ENCODE data around the gene SLC49A3. TPM values are rescaled to one million over a fixed set of nuclear protein-coding genes. Genes with fewer than 3 reads are reported as not detected.

Gene SLC49A3
- polyA plus RNA-seq, 1 donor from 2014 or later = not detected

DNA sequence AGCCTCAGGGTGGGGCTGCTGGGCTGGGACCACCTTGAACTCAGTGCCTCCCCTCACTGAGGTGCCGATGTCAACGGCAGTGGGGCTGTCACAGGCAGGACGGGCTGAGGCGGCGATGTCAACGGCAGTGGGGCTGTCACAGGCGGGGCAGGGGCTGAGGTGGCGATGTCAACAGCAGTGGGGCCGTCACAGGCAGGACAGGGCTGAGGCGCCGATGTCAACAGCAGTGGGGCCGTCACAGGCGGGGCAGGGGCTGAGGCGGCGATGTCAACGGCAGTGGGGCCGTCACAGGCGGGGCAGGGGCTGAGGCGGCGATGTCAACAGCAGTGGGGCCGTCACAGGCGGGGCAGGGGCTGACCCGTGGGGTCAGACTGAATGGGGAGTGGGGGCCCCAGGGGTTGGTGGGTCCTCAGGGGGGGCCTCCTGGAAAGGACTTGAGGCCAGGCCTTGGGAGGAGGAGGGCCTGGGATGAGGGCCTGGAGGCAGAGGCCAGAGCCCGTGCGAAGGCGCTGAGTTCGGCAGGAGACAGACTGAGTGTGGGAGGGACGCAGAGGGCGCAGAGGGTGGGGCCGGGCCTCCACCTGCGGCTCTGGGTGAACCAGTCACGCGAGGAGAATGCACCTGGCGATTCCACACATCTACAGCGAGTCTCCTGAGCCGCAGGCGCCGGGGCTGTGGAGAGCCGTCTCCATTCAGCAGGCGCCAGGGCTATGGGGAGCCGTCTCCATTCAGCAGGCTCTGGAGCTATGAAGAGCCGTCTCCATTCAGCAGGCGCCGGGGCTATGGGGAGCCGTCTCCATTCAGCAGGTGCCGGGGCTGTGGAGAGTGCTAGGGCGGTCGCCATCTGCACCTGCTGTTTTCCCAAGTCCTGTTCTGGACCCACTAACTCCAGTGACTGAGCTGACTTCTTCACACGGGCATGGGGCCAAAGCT lies 37.7 kb downstream of the SLC49A3 start:
- no peak overlapping the region for H2AFZ ChIP-seq (ENCODE audit: low read depth, low read length)
- no peaks in the 10 kb centered on the region for H3K9me2 ChIP-seq (ENCODE audit: insufficient read depth, low read length)
- H3F3A ChIP-seq (ENCODE audit: insufficient read depth, low read length, poor library complexity, severe bottlenecking) = no peaks in the 10 kb centered on the region
- H3K9ac ChIP-seq (ENCODE audit: low read length) = no peak overlapping the region
- H3K9me3 ChIP-seq (ENCODE audit: low read length) = no peaks in the 10 kb centered on the region
- no peaks in the 10 kb centered on the region for H3K79me2 ChIP-seq (replicated peaks; ENCODE audit: insufficient read depth, low read length)
- no peaks in the 10 kb centered on the region for H3K36me3 ChIP-seq (ENCODE audit: insufficient read depth, low read length)
- TF ChIP-seq, protein P1, sequence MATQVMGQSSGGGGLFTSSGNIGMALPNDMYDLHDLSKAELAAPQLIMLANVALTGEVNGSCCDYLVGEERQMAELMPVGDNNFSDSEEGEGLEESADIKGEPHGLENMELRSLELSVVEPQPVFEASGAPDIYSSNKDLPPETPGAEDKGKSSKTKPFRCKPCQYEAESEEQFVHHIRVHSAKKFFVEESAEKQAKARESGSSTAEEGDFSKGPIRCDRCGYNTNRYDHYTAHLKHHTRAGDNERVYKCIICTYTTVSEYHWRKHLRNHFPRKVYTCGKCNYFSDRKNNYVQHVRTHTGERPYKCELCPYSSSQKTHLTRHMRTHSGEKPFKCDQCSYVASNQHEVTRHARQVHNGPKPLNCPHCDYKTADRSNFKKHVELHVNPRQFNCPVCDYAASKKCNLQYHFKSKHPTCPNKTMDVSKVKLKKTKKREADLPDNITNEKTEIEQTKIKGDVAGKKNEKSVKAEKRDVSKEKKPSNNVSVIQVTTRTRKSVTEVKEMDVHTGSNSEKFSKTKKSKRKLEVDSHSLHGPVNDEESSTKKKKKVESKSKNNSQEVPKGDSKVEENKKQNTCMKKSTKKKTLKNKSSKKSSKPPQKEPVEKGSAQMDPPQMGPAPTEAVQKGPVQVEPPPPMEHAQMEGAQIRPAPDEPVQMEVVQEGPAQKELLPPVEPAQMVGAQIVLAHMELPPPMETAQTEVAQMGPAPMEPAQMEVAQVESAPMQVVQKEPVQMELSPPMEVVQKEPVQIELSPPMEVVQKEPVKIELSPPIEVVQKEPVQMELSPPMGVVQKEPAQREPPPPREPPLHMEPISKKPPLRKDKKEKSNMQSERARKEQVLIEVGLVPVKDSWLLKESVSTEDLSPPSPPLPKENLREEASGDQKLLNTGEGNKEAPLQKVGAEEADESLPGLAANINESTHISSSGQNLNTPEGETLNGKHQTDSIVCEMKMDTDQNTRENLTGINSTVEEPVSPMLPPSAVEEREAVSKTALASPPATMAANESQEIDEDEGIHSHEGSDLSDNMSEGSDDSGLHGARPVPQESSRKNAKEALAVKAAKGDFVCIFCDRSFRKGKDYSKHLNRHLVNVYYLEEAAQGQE (IDR thresholded peaks at IDR 0.05; ENCODE audit: borderline replicate concordance) = no peak
- TF ChIP-seq TAF1 (IDR thresholded peaks at IDR 0.05; ENCODE audit: low read depth) = no peak
- no peak for TF ChIP-seq POLR2AphosphoS5 (IDR thresholded peaks at IDR 0.05)
- TF ChIP-seq SMC3 (conservative IDR thresholded peaks at IDR 0.05; ENCODE audit: poor library complexity) = no peak
- TF ChIP-seq EZH2 (IDR thresholded peaks at IDR 0.05; ENCODE audit: borderline replicate concordance, insufficient read depth, low read length, poor library complexity, severe bottlenecking) = no peak
- TF ChIP-seq, protein P2, sequence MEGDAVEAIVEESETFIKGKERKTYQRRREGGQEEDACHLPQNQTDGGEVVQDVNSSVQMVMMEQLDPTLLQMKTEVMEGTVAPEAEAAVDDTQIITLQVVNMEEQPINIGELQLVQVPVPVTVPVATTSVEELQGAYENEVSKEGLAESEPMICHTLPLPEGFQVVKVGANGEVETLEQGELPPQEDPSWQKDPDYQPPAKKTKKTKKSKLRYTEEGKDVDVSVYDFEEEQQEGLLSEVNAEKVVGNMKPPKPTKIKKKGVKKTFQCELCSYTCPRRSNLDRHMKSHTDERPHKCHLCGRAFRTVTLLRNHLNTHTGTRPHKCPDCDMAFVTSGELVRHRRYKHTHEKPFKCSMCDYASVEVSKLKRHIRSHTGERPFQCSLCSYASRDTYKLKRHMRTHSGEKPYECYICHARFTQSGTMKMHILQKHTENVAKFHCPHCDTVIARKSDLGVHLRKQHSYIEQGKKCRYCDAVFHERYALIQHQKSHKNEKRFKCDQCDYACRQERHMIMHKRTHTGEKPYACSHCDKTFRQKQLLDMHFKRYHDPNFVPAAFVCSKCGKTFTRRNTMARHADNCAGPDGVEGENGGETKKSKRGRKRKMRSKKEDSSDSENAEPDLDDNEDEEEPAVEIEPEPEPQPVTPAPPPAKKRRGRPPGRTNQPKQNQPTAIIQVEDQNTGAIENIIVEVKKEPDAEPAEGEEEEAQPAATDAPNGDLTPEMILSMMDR (IDR thresholded peaks at IDR 0.05; ENCODE audit: poor library complexity, severe bottlenecking) = no peak
- no peak for TF ChIP-seq RAD21 (conservative IDR thresholded peaks at IDR 0.05)
- no peak for TF ChIP-seq EP300 (conservative IDR thresholded peaks at IDR 0.05; ENCODE audit: poor library complexity, severe bottlenecking)
- TF ChIP-seq MXI1 (conservative IDR thresholded peaks at IDR 0.05; ENCODE audit: poor library complexity, severe bottlenecking) = no peak
- no peak overlapping the region for H3K4me2 ChIP-seq (ENCODE audit: low read length)
- no peaks in the 10 kb centered on the region for H3K27me3 ChIP-seq (ENCODE audit: insufficient read depth, low read depth, low read length)
- no peak overlapping the region for H3K4me3 ChIP-seq (ENCODE audit: low read length)
- H4K20me1 ChIP-seq (ENCODE audit: insufficient read depth) = no peaks in the 10 kb centered on the region
- no peak overlapping the region for H3K27ac ChIP-seq (ENCODE audit: low read length)

DNA sequence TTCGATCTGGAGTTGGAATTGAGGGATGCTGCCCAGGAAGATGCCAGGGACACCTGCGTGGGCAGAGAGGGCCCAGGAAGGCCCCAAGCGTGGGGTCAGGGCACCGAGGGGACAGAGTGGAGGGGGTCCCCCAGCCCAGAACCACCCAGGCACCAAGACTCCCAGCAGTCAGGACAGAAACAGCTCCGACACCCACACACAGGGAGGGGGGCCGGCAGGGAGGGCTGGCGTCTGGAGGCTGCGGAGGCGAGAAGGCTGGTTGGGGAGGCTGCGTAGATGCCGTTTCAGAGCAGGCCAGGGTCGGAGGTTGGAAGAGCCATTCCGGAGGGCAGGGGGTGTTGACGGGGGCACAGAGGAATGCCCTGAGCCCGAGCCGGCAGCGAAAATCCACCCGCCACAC lies 38.5 kb downstream of the SLC49A3 start:
- Histone ChIP-seq H3K9ac (ENCODE audit: low read length) (no peak overlapping the region), H2AFZ (ENCODE audit: low read depth, low read length) (no peak overlapping the region), H3K36me3 (ENCODE audit: insufficient read depth, low read length) (no peaks in the 10 kb centered on the region), H4K20me1 (ENCODE audit: insufficient read depth) (no peaks in the 10 kb centered on the region), H3K4me3 (ENCODE audit: low read length) (no peak overlapping the region), H3K27me3 (ENCODE audit: insufficient read depth, low read depth, low read length) (no peaks in the 10 kb centered on the region), H3K4me2 (ENCODE audit: low read length) (no peak overlapping the region), H3K9me3 (ENCODE audit: low read length) (no peaks in the 10 kb centered on the region), H3F3A (ENCODE audit: insufficient read depth, low read length, poor library complexity, severe bottlenecking) (no peaks in the 10 kb centered on the region), H3K9me2 (ENCODE audit: insufficient read depth, low read length) (no peaks in the 10 kb centered on the region), H3K79me2 (replicated peaks; ENCODE audit: insufficient read depth, low read length) (no peaks in the 10 kb centered on the region), H3K27ac (ENCODE audit: low read length) (no peak overlapping the region)
- TF ChIP-seq MXI1 (conservative IDR thresholded peaks at IDR 0.05; ENCODE audit: poor library complexity, severe bottlenecking) = no peak
- no peak for TF ChIP-seq EP300 (conservative IDR thresholded peaks at IDR 0.05; ENCODE audit: poor library complexity, severe bottlenecking)
- no peak for TF ChIP-seq POLR2AphosphoS5 (IDR thresholded peaks at IDR 0.05)
- TF ChIP-seq TAF1 (IDR thresholded peaks at IDR 0.05; ENCODE audit: low read depth) = no peak
- TF ChIP-seq, protein P2 (IDR thresholded peaks at IDR 0.05; ENCODE audit: poor library complexity, severe bottlenecking) = no peak
- no peak for TF ChIP-seq RAD21 (conservative IDR thresholded peaks at IDR 0.05)
- no peak for TF ChIP-seq SMC3 (conservative IDR thresholded peaks at IDR 0.05; ENCODE audit: poor library complexity)
- TF ChIP-seq, protein P1 (IDR thresholded peaks at IDR 0.05; ENCODE audit: borderline replicate concordance) = no peak
- no peak for TF ChIP-seq EZH2 (IDR thresholded peaks at IDR 0.05; ENCODE audit: borderline replicate concordance, insufficient read depth, low read length, poor library complexity, severe bottlenecking)

All from neural cell (in vitro differentiated cells).